H1 (cell line): ENCODE measurements around the gene INF2. TPM values are rescaled to one million over a fixed set of nuclear protein-coding genes. Genes with fewer than 3 reads are reported as not detected.

Experiments used
- BCL11A ChIP-seq, 2 experiments: IDR thresholded peaks; one replicate each; pipeline ENCODE4 v1.6.1; 2011; ENCODE audit warnings: low read depth in 2 of 2, low read length in 2 of 2, mild to moderate bottlenecking in 2 of 2
- BRCA1 ChIP-seq: IDR thresholded peaks from 2 replicates; pipeline ENCODE4 v1.6.1; 2012; ENCODE audit warnings: low read depth, low read length, improper control_type of control experiment
- PHF8 ChIP-seq: fragments of 200-600 bp; sonication (generic); conservative IDR thresholded peaks from 2 replicates; pipeline ENCODE4 v1.7.1; 2012; ENCODE audit warnings: low read depth, mild to moderate bottlenecking, inconsistent platforms, low read length, moderate library complexity
- POLR2AphosphoS5 ChIP-seq: IDR thresholded peaks from 2 replicates; pipeline ENCODE4 v1.6.1; 2011; ENCODE audit warnings: low read depth, low read length
- RBBP5 ChIP-seq: IDR thresholded peaks from 2 replicates; pipeline ENCODE4 v1.7.1; 2012; ENCODE audit warnings: low read depth, mild to moderate bottlenecking, inconsistent platforms, low read length, moderate library complexity, borderline replicate concordance
- polyA plus RNA-seq, 7 experiments: library from polyadenylated mRNA; depleted of rRNA in 3 of 7; stranded (reverse) in 5 of 7; unstranded in 2 of 7; fragments of >200 nt in 5 of 7; fragments of 200-250 nt in 2 of 7; gene quantifications; 1 replicate in 5 of 7; 2 replicates in 1 of 7; 4 replicates in 1 of 7; pipeline versions ENCODE4 v1.2.1 to v1.2.3, GENCODE V29; 2011 to 2013; ENCODE audit warnings: missing spikeins in 2 of 7, mixed read lengths in 2 of 7
- total RNA-seq: library from RNA; stranded (reverse); fragmentation: NEBNext Ultra II Directional; extraction: Animal tissue kit (Norgen Biotek cat#: 25700); gene quantifications from 2 replicates; pipeline ENCODE4 v1.2.1, GENCODE V29; 2021
- TF ChIP-seq, protein P1 (sequence below), 3 experiments: IDR thresholded peaks; 1 replicate in 2 of 3; 2 replicates in 1 of 3; pipeline versions ENCODE4 v1.5.1 to v1.6.1; 2011; ENCODE audit warnings: low read length in 3 of 3, mild to moderate bottlenecking in 3 of 3, inconsistent platforms in 2 of 3, low read depth in 1 of 3, moderate library complexity in 1 of 3; ENCODE audit not compliant: insufficient read depth in 1 of 3; ENCODE audit errors: control extremely low read depth in 1 of 3
- TF ChIP-seq, protein P2 (sequence below): IDR thresholded peaks from 2 replicates; pipeline ENCODE4 v1.6.1; 2012; ENCODE audit warnings: inconsistent platforms

INF2 gene
- total and polyA plus RNA-seq, 2 of the 8 experiments (the other 6 are each of a cell fraction or from before 2014, with no cell fraction given): 29.1 to 59.5 TPM

DNA sequence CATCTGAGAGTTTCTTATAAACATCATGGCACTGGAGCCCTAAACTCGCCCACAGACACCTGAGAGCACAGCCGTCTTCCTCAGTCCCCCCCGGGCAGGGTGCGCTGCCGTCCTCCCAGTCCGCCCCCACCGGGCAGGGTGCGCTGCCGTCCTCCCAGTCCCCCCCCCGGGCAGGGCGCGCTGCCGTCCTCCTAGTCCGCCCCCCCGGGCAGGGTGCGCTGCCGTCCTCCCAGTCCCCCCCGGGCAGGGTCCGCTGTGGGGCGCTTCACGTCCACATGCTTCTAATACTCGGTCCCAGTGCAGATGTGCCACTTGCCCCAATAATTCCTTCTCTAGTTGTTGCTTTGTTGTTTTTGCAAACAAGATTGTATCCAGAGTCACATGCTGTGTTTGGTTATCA lies 27.7 kb downstream of the INF2 start (continued):
- TF ChIP-seq, protein P1, sequence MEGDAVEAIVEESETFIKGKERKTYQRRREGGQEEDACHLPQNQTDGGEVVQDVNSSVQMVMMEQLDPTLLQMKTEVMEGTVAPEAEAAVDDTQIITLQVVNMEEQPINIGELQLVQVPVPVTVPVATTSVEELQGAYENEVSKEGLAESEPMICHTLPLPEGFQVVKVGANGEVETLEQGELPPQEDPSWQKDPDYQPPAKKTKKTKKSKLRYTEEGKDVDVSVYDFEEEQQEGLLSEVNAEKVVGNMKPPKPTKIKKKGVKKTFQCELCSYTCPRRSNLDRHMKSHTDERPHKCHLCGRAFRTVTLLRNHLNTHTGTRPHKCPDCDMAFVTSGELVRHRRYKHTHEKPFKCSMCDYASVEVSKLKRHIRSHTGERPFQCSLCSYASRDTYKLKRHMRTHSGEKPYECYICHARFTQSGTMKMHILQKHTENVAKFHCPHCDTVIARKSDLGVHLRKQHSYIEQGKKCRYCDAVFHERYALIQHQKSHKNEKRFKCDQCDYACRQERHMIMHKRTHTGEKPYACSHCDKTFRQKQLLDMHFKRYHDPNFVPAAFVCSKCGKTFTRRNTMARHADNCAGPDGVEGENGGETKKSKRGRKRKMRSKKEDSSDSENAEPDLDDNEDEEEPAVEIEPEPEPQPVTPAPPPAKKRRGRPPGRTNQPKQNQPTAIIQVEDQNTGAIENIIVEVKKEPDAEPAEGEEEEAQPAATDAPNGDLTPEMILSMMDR (IDR thresholded peaks at IDR 0.05; ENCODE audit: control extremely low read depth in 1 of 3, insufficient read depth in 1 of 3, low read depth in 1 of 3, low read length in 3 of 3): no peak
- TF ChIP-seq, protein P2, sequence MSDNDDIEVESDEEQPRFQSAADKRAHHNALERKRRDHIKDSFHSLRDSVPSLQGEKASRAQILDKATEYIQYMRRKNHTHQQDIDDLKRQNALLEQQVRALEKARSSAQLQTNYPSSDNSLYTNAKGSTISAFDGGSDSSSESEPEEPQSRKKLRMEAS: no peak
- TF ChIP-seq RBBP5 (no peak), POLR2AphosphoS5 (no peak), BRCA1 (no peak), PHF8 (no peak), BCL11A (IDR thresholded peaks at IDR 0.05; ENCODE audit: low read depth in 2 of 2, low read length in 2 of 2) (no peak)
